GM20431 (cell line): Measurements from ENCODE around the gene ATG7.

ENCODE experiments used
- in situ Hi-C: fragments of 300-500 bp; cut with MseI, MboI; formaldehyde crosslinking; loops from one replicate; pipeline ENCODE4 v1.15.0; 2020; ENCODE audit warnings: low sequenced_read_pairs; ENCODE audit not compliant: unreplicated experiment

The ATG7 gene

DNA sequence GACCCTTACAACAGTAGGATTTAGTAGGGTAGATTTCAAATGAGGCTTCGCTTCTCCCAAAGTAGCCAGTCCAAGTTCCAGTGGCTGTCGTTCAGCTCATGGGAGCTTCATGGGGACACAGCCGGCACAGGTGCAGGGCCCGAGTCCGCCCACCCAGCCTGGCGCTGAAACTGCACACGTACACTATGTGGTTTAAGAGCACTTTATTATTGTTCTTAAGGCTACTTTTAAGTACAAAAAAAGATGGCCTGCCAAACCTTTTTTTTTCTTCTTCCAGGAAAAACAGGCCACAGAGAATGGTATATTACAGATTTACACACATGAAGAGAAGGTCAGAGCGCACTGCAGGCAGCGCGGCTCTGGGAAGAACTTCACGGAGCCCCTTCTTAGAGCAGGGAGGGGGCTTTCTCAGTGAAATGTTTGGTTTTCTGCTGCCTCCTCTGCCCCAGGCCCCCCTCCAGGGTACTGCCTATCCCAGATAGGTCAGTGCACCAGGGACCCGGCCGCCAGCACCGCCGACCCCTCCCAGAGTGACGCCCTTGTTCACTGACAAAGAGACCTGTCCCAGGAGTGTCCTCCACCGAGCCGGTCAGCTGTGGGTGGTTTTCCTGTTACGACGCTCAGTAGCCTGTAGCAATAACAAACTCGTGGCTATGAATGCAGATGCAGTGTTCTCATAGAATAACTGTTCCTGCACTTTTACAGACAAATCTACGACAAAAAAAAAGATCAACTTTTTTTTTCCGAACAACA, 283.9 kb downstream of the ATG7 start:
- in situ Hi-C loops, result no loop called here

DNA sequence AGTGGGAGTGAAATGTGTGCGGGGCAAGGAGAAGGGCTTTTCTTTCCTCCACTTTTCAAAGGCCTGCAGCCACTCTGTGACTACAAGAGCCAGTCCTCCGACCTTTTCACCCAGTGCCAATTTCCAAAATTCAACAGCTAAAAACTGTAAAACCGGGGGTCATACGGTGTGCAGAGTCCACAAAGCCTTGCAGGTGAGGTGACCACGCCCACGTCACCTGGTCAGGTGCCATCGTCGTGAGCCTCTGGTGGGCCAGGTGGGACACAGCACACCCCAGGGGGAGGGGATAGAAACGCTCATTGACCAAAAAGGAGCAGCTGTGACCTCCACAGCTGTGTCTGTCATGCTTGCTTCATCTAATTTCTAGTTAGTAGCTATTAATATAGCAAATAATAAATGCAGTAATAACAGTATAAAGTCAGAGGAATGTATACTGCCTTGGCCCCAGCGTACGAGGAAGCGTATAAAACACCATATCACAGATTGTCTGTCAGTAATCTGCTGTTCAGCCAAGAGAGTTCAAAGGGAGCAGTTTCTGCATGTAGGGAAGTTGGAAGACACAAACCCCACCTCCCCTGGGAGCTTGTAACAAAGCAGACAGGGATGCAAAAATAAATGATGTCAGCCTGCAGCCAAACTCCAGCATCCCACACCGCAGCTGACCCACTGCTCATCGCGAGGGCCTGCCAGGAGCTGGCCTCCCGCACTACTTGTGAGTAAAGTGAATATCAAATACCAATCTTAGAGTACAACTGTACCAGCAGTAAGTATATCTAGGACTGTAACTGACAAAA, 284.9 kb downstream of the ATG7 start:
- in situ Hi-C loops, result no loop called here

DNA sequence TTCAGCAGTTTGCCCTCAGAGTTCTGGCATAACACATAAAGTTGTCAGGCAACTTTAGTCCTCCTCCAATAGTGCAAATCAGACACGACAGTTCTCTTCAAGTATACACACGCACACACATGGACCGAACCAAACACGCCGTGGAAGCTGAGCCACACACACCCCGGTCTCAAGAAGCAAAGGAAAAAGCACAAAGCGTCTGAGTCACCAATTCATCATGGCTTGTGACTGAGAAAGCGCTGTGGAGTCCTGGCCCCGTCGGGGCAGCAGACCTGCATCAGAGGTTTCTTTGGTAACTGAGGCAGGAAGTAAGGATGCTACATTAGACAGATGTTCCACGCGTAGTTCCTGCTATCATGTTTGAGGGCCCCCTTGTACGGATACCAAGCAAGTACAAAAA, 285.8 kb downstream of the ATG7 start:
- in situ Hi-C loops, result no loop called here

DNA sequence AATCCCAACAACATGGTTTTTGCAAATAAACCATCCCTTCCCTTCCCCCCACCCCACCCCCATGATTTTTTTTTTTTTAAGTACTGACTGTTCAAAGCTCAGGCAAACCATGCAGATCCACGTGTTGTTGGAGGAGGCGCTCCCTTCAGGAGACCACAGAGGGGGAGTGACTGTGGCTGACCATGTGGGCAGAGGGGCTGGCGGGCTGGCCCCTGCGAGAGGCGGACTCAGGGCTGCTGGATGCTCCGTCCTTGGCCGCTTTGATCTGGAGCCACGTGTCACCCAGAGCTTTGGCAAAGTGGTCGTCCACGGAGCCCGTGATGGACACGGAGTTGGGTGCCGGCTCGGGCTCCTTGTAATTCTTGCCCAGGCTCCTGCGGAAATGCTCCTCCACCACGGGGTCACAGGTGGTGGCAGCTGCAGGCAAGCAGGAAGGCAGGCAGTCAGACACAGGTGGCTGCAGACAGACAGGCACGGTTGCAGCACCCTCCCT, 286.3 kb downstream of the ATG7 start:
- in situ Hi-C loops, result no loop called here

DNA sequence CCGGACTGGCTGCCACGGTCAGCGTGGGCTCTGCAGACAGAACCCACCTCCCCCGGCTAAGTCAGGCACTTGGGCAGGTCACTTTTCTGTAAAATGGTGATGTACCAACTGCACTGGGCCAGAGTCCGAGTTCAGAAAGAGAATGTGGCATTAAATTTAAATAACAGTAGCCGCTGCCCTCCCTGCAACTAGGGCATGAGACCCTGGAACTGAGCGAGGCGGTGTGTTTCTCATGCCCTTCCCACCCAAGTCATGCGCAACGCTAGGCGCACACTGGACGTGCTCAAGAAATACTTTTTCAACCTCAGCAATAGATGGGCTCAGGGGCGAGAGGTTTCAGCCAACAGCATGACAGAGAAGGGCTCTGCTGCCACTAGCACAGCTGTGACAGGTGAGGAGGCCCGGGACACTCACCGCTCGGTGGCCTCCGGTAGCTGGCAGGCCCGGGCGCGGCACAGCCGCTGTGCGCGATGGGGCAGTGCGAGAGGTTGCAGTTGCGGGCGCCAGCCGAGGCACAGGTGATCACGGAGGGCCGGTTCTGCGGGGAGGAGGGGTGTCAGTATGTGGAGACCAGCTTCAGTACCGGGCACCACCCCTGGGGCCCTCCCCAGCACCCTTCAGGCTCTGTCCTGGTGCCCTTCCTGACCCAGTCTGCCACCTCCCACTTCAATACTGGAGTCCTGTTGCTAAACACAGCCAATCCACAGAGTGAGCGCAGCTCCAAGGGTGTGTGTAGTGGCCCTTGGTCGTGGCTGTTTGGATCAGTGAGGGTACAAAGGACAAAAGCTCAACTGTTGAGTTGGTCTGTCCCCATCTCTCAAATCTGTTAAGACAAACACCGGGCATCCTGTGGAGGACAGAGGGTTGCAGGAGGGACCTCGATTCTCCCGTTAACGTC, 287.0 kb downstream of the ATG7 start:
- in situ Hi-C loops, result no loop called here

DNA sequence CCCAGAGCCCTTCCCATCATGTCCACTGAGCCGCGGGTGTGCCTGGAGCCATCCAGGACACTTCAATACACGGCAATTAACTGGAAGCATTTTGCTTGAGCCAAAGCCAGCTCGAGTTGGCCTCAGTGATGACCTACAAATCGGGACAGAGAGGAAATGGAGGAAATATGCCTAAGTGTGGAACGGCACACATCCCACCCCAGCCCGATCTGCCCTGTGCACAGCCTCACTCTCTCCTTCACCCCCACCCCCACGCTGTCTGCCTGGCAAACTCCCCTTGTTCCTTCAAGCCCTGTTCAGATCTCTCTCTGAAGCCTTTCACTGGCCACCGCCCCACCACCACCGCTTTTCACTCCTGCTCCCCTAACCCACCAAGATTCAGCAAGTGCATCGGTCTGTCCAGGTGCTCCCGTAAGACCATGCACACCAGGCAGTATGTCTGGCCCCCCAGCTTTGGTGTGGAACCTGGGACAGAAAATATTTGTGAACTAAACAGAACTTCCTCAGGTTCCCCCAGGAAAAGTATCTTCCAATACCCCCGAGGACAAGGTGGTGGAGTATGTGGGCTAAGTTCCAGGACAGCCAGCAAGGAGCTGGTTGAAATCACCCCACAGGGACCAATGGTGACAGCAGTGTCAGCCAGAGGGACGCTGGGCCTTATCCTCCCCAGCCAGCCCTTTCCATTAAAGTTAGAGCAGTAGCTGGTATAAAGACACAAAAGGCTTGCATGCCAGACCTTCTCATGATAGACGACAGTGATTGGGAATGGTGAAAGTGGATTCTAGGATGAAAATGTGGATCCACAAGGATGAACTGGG, 287.8 kb downstream of the ATG7 start:
- in situ Hi-C loops, result no loop called here

DNA sequence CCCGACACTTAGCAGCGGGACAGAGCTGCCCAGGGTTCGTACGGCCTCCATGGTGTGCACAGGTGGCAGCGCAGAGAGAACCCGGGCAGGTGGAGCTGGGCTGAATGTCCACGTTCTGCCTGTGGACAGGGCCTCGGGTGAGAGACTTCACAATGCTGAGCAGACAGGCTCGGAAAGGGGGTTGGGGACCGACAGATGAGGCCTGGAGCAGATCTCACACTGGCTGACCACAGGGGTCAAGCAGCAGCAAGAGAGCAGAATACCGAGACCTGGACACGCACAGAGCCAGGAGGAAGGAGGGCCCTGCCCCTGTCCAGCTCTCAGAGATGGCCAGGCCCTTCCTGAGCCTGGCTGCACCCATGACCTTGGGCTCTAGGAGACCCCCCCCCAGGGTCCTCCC, 288.5 kb downstream of the ATG7 start:
- in situ Hi-C loops, result no loop called here

DNA sequence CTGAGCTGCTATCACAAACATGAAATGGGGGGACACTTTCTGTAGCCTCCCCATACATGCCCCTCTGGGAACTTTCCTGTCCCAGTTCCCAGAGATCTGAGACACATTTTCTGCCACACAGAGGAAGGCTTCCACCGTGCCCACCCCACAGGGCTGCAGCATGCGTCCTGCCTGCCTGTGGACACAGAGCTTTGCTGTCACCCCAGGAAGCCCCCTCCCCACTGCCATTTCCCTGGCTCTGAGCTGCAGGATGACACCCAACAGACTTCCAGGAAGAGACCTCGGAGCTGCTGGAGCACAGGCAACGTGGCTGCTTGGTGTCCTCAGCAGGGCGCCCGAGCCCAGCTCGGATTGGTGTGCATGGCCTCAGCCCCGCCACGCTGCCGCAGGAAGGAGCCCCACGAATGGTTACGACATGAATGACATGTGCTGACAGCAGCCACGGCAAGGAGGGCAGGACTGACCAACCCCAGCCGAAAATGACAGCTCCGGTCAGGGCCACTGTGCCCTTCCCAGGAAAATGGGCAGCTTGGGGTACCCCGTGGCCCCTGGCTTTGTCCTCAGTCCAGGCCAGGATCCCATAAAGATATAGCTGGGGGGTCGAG, 290.2 kb downstream of the ATG7 start:
- in situ Hi-C loops, result no loop called here

DNA sequence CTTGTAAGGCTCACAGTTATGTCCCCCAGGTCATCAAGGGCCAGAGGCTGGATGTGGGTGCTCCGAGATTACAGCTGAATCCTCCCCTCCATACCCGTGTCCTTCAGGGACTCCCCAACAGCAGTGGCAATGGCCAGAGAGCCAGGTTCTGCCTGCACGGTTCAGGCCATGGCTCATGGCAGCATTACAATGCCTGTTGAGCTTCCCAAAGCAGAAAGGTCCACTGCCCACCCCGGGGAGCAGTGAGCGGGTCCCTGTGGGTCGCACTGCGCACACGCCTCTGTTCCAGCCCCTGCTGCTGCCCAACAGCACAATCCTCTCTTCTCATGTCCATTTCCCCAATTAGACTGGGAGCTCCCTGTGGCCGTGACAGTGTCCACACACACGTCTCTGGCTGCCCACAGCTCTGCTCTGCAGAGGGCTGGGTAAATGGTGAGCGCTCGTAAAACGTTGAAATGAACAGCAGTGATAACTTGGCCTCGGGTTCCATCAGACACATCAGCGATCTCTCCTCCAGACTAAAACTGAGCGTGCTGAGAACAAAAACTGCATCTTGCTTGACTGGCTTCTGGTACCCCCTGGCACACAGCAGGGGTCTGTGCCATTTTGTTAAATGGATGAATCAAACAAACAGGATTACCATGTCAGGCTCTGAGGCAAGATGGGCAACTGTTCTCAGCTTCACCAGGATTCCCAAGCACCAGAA, 291.1 kb downstream of the ATG7 start:
- in situ Hi-C loops, result no loop called here

DNA sequence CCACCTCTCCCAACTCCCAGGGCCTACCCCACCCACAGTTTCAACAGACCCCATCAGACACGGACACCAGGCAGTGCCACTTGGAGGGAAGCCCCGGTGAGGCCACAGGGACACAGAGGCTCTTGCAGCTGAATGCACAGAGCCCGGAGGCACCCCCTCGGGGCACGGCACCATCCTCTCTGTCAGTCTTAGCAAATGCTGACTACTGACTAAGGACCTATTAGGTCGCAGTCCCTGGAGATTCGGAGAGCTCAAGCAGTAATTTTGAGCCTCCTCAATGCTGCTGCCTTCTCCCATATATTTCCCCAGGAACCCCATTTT, 291.6 kb downstream of the ATG7 start:
- in situ Hi-C loops, result no loop called here

DNA sequence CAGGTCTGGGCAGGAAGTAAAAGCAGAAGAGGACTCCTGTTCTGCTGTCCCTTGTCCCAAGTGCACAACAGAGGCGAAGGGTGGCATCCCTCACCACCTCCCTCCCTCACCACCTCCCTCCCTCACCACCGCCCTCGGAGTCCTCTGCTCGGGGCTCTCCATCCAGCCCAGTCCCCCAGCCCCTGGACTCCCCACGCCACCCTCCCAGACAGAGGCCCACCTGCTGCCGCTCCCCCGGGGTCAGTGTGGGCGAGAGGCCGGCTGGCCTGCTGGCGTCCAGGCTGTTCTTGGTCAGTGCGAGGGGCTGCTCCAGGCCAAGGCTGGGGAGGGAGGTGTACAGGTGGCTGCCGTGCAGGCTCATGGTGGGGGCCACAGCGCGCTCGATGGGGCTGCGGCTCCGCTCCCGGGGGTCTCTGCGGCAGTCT, 292.4 kb downstream of the ATG7 start:
- in situ Hi-C loops, result no loop called here

DNA sequence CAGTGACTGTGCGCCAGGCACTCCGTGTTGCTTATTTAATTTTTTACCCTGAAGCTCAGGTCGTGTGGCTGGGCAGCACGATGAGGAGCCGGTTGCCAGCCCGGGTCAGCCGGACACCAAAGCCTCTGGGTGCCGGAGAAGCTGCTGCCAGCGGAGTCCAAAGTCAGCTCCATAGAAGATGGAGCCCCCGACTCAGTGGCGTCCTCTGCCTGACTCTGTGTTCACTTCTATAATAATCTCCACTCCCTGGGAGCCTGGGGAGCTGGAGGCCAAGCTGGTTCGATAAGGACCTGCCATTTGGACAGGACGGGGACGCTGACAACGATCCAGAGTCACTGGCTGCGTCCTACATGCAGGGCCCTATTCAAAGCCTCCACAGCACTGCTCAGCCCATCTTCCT, 292.9 kb downstream of the ATG7 start:
- in situ Hi-C loops, result no loop called here

DNA sequence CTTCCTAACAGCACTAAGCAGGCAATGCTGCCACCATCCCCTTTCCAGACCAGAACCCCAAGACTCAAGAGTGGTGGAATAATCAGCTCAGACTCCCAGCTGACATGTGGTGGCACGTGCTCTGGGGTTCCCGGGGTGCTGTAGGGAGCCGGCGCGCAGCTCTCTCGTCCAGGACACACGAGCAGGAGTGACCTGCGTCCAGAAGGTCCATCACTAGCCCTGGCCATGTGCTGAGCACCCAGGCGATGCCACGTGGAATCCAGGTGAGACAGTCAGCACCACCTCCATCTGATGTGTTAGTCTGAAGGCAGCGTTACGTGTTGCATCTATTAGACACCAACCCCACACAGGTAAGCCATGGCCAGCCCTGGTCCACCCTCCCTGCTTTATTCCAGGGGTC, 293.3 kb downstream of the ATG7 start:
- in situ Hi-C loops, result no loop called here

DNA sequence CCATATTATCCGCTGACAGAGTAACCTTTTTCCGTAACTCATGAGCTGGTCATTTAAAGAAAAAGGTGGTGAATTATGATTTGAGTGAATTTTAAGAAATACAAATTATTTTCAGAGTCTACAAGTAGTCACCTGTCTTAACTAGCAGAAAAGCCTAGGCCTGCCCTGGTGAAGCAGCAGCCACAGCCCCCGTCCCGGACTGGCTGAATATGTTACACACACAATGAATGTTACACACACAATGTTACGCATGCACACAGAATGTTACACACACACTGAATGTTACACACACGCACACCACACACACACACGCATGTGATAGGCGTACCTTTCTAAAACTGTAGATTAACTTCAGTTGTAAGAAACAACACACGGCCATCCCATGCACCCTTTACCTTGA, 293.7 kb downstream of the ATG7 start:
- in situ Hi-C loops, result no loop called here

DNA sequence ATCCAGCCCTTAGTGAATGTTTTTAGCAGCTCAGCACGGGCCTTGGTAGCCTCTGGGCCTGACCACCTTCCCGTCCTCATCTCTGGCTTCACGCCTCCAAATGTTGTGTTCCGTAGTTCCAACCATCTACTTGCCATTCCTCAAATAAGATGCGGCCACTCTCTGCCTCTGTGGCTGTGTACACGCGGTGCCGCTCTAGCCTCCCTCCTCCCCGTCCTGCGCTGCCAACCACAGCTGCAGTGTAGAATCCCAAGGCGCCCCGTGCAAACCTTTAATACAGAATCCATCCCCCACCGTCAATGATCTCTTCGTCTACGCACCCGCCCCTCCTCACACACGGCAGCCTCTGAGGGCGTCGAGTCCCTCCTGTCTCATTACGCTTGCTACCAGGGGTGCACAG, 294.3 kb downstream of the ATG7 start:
- in situ Hi-C loops, result no loop called here

DNA sequence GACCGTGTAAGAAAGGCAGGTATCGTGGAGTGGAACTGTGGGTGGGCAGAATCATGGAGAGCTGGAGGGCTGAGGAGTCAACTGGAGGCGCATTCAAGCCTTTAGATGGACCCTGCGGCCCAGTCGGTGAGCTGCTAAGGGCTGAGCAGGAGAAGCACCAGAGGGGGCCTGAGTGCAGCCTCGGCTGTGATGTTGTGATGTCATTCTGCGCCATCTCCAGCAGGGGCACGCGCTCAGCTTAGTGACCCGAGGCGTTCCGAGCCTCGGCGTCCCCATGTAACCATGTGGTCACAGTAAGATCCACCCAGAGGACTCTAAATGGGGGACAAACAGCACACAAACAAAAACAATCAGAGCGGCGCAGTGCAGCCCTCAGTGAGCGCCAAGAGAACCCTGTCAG, 294.7 kb downstream of the ATG7 start:
- in situ Hi-C loops, result no loop called here

DNA sequence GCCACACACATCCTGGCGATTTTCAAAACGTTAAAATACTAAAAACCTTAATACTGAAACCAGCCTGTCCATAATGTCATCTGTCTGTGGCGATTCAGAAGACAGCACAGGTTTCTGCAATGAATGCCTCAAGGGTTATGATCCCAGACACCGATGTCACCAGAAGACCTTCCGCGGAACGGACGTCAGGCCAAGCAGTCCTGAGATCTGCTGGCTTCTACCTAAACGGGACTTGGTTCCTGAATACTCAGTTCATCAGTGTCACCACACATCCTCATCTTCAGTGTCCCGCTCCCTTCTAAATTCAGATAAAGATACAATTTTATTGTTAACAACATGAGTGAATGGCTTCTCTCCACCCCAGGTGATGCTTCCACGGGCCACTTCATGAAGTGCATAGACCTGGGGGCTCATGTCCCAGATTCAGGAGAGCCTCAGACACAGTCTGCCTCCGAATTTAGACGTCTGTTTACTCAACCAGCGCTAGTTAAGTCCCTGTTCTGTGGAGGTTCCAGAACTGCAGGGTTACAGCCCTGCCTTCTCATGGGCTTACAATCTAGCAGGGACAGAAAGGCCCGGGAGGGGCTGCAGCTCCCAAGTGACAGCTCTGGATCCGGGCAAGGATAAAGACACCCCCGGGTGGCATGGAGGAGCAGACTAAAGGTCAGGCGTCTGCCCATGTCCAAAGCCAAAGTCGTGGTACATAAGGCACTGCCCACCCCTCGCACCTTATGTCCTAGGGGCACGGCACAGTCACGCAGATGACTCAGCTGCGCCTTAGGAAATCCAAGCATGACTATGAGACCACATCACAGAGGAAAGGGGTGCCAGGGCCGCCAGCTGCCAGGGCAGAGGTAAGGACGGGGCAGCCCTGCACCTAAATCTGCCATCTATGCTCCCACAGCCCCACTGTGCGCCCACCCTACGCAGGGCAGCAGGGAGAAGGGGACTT, 295.6 kb downstream of the ATG7 start:
- in situ Hi-C loops, result no loop called here
